Calu3 (cell line): ENCODE data around the gene CHD3. TPM values are rescaled to one million over a fixed set of nuclear protein-coding genes. Genes with fewer than 3 reads are reported as not detected.

Experiments used
- BruUV-seq: library from RNA; stranded (reverse); fragments of 400-500 nt; replicated peaks from 2 replicates; lab custom pipeline; 2021; lab: Mats Ljungman, UMichigan
- CTCF ChIA-PET: fragments of 300-600 bp; sonication (Branson Sonifier 250); formaldehyde crosslinking; loops from one replicate; lab custom pipeline; 2022; ENCODE audit warnings: antibody characterized with exemption; lab: Charles Lee
- DNase-seq: peaks from one replicate; pipeline ENCODE4 v3.0.0; 2022
- H3K27ac Mint-ChIP-seq: one replicate; pipeline ENCODE4 v1.8.0; 2022; ENCODE audit warnings: mixed read lengths; ENCODE audit not compliant: unreplicated experiment
- H3K27me3 Mint-ChIP-seq: one replicate; pipeline ENCODE4 v1.8.0; 2022; ENCODE audit warnings: mixed read lengths; ENCODE audit not compliant: unreplicated experiment
- H3K36me3 Mint-ChIP-seq: one replicate; pipeline ENCODE4 v1.8.0; 2022; ENCODE audit warnings: mild to moderate bottlenecking, moderate library complexity, mixed read lengths; ENCODE audit not compliant: insufficient read depth, unreplicated experiment
- H3K4me1 Mint-ChIP-seq: one replicate; pipeline ENCODE4 v1.8.0; 2022; ENCODE audit warnings: mild to moderate bottlenecking, low read depth, mixed read lengths; ENCODE audit not compliant: unreplicated experiment
- H3K4me3 Mint-ChIP-seq: one replicate; pipeline ENCODE4 v1.8.0; 2022; ENCODE audit warnings: mild to moderate bottlenecking, low read depth, moderate library complexity, mixed read lengths; ENCODE audit not compliant: unreplicated experiment
- H3K9me3 Mint-ChIP-seq: one replicate; pipeline ENCODE4 v1.8.0; 2022; ENCODE audit warnings: low read depth, mixed read lengths; ENCODE audit not compliant: unreplicated experiment
- CTCF ChIP-seq: fragments of 200-600 bp; IDR thresholded peaks from one replicate; pipeline ENCODE4 v1.8.0; 2022; ENCODE audit warnings: antibody characterized with exemption; ENCODE audit not compliant: unreplicated experiment
- intact Hi-C: fragments of 100-400 bp; cut with micrococcal nuclease; formaldehyde crosslinking; loops from one replicate; pipeline ENCODE4 v1.10.0; 2022; ENCODE audit not compliant: unreplicated experiment
- total RNA-seq: library from RNA; stranded (reverse); gene quantifications from 2 replicates; pipeline ENCODE4 v1.2.3, GENCODE V29; 2022

Gene CHD3
- total RNA-seq, 1 experiment from 2014 or later: 116 TPM

GRCh38 chr17:7883781-7884386, 4.7 kb upstream of the CHD3 start:
- no peak for TF ChIP-seq CTCF
- no peak overlapping the region for H3K4me3 Mint-ChIP-seq
- no TSS peak for BruUV-seq
- H3K9me3 Mint-ChIP-seq: no peaks in the 10 kb centered on the region
- no peaks in the 10 kb centered on the region for H3K27me3 Mint-ChIP-seq
- peak; percentile 17 for DNase-seq
- H3K36me3 Mint-ChIP-seq: peaks cover 10% of the 10 kb centered on the region
- H3K27ac Mint-ChIP-seq: no peak overlapping the region
- intact Hi-C loops: loop anchor here (10.0 kb wide), 1 partner anchor 51 kb away; the partner anchor contains the start of genes CNTROB and TRAPPC1
- CTCF ChIA-PET: interaction anchor here (0.7 to 1.0 kb wide), 2 partner anchors 97 to 174 kb away, joined by 3 to 4 read pairs; no protein-coding TSS in a partner anchor
- H3K4me1 Mint-ChIP-seq: no peaks in the 10 kb centered on the region

- CTCF ChIA-PET: interaction anchor here (0.7 kb wide), 2 partner anchors 48 to 50 kb away, joined by 4 to 5 read pairs; no protein-coding TSS in a partner anchor
- no peak for TF ChIP-seq CTCF
- DNase-seq: peak; percentile 8
- H3K4me3 Mint-ChIP-seq: no peak overlapping the region
- no peak overlapping the region for H3K27ac Mint-ChIP-seq
- intact Hi-C loops: loop anchor here (10.0 kb wide), 1 partner anchor 50 kb away; the partner anchor contains the start of genes CNTROB and TRAPPC1
- no peaks in the 10 kb centered on the region for H3K4me1 Mint-ChIP-seq
- BruUV-seq: no TSS peak
- peaks cover 10% of the 10 kb centered on the region for H3K36me3 Mint-ChIP-seq
- no peaks in the 10 kb centered on the region for H3K9me3 Mint-ChIP-seq
- H3K27me3 Mint-ChIP-seq: no peaks in the 10 kb centered on the region
Observed at GRCh38 chr17:7884581-7885366, 3.8 kb upstream of the CHD3 start.

GRCh38 chr17:7885367-7886226, 3.0 kb upstream of the CHD3 start:
- no peak overlapping the region for H3K27ac Mint-ChIP-seq
- peaks cover 6% of the 10 kb centered on the region for H3K4me1 Mint-ChIP-seq
- no TSS peak for BruUV-seq
- intact Hi-C loops: loop anchor here (10.0 kb wide), 1 partner anchor 49 kb away; the partner anchor contains the start of genes CNTROB and TRAPPC1
- no peaks in the 10 kb centered on the region for H3K27me3 Mint-ChIP-seq
- TF ChIP-seq CTCF: no peak
- no peak overlapping the region for H3K4me3 Mint-ChIP-seq
- H3K36me3 Mint-ChIP-seq: peaks cover 16% of the 10 kb centered on the region
- peak; percentile 45 for DNase-seq
- H3K9me3 Mint-ChIP-seq: no peaks in the 10 kb centered on the region
- CTCF ChIA-PET: interaction anchor here (0.6 to 0.7 kb wide), 3 partner anchors 23 to 51 kb away, joined by 4 to 6 read pairs (median 5); no protein-coding TSS in a partner anchor
